ENCODE results near the gene HSPA1L.

Gene HSPA1L

GRCh38 chr6:31775633-31776484 lies 39.2 kb downstream of the HSPA1L start:
- Mint-ChIP-seq H3K4me3 (no peak overlapping the region), H3K36me3 (ENCODE audit: low read depth) (peaks cover 41% of the 10 kb centered on the region), H3K27ac (peak overlapping the region; percentile 71), H3K4me1 (ENCODE audit: low read depth) (peaks cover 53% of the 10 kb centered on the region), H3K9me3 (peaks cover 5% of the 10 kb centered on the region), H3K27me3 (no peaks in the 10 kb centered on the region)
- no peak for DNase-seq

- Mint-ChIP-seq H3K4me1 (ENCODE audit: low read depth) (peaks cover 53% of the 10 kb centered on the region), H3K9me3 (peaks cover 5% of the 10 kb centered on the region), H3K27ac (peak overlapping the region; percentile 26), H3K36me3 (ENCODE audit: low read depth) (peaks cover 34% of the 10 kb centered on the region), H3K27me3 (no peaks in the 10 kb centered on the region), H3K4me3 (no peak overlapping the region)
- no peak for DNase-seq
Observed at GRCh38 chr6:31775184-31775583, 39.9 kb downstream of the HSPA1L start.

GRCh38 chr6:31771992-31772358 lies 43.1 kb downstream of the HSPA1L start:
- peak; percentile 60 for DNase-seq
- Mint-ChIP-seq H3K36me3 (ENCODE audit: low read depth) (peaks cover 4% of the 10 kb centered on the region), H3K27ac (peak overlapping the region; percentile 76), H3K27me3 (no peaks in the 10 kb centered on the region), H3K9me3 (peaks cover 5% of the 10 kb centered on the region), H3K4me3 (no peak overlapping the region), H3K4me1 (ENCODE audit: low read depth) (peaks cover 44% of the 10 kb centered on the region)

GRCh38 chr6:31770860-31771259 lies 44.2 kb downstream of the HSPA1L start:
- DNase-seq = no peak
- H3K4me1 Mint-ChIP-seq (ENCODE audit: low read depth) = peaks cover 36% of the 10 kb centered on the region
- H3K4me3 Mint-ChIP-seq = no peak overlapping the region
- H3K27ac Mint-ChIP-seq = no peak overlapping the region
- H3K27me3 Mint-ChIP-seq = no peaks in the 10 kb centered on the region
- peaks cover 5% of the 10 kb centered on the region for H3K9me3 Mint-ChIP-seq
- peaks cover 4% of the 10 kb centered on the region for H3K36me3 Mint-ChIP-seq (ENCODE audit: low read depth)

GRCh38 chr6:31769684-31770371 lies 45.3 kb downstream of the HSPA1L start:
- H3K27ac Mint-ChIP-seq = no peak overlapping the region
- peaks cover 29% of the 10 kb centered on the region for H3K4me1 Mint-ChIP-seq (ENCODE audit: low read depth)
- no peaks in the 10 kb centered on the region for H3K27me3 Mint-ChIP-seq
- DNase-seq = peak; percentile 86
- no peak overlapping the region for H3K4me3 Mint-ChIP-seq
- peaks cover 5% of the 10 kb centered on the region for H3K9me3 Mint-ChIP-seq
- H3K36me3 Mint-ChIP-seq (ENCODE audit: low read depth) = peaks cover 5% of the 10 kb centered on the region

GRCh38 chr6:31768363-31769257 lies 46.5 kb downstream of the HSPA1L start:
- Mint-ChIP-seq H3K27ac (no peak overlapping the region), H3K27me3 (no peaks in the 10 kb centered on the region), H3K36me3 (ENCODE audit: low read depth) (peaks cover 16% of the 10 kb centered on the region), H3K9me3 (peaks cover 5% of the 10 kb centered on the region), H3K4me3 (no peak overlapping the region), H3K4me1 (ENCODE audit: low read depth) (peaks cover 26% of the 10 kb centered on the region)
- no peak for DNase-seq

GRCh38 chr6:31767096-31767645 lies 47.9 kb downstream of the HSPA1L start:
- peaks cover 15% of the 10 kb centered on the region for H3K4me1 Mint-ChIP-seq (ENCODE audit: low read depth)
- DNase-seq = no peak
- H3K9me3 Mint-ChIP-seq = peaks cover 5% of the 10 kb centered on the region
- no peak overlapping the region for H3K4me3 Mint-ChIP-seq
- no peak overlapping the region for H3K27ac Mint-ChIP-seq
- H3K27me3 Mint-ChIP-seq = no peaks in the 10 kb centered on the region
- peaks cover 27% of the 10 kb centered on the region for H3K36me3 Mint-ChIP-seq (ENCODE audit: low read depth)

GRCh38 chr6:31765910-31766794 lies 48.9 kb downstream of the HSPA1L start:
- peak overlapping the region; percentile 20 for H3K27ac Mint-ChIP-seq
- H3K4me1 Mint-ChIP-seq (ENCODE audit: low read depth) = peaks cover 7% of the 10 kb centered on the region
- no peak overlapping the region for H3K4me3 Mint-ChIP-seq
- DNase-seq = no peak
- H3K9me3 Mint-ChIP-seq = peaks cover under 1% of the 10 kb centered on the region
- no peaks in the 10 kb centered on the region for H3K27me3 Mint-ChIP-seq
- peaks cover 34% of the 10 kb centered on the region for H3K36me3 Mint-ChIP-seq (ENCODE audit: low read depth)

GRCh38 chr6:31765559-31765909 lies 49.5 kb downstream of the HSPA1L start:
- Mint-ChIP-seq H3K9me3 (no peaks in the 10 kb centered on the region), H3K27me3 (no peaks in the 10 kb centered on the region), H3K36me3 (ENCODE audit: low read depth) (peaks cover 40% of the 10 kb centered on the region), H3K27ac (no peak overlapping the region), H3K4me3 (no peak overlapping the region), H3K4me1 (ENCODE audit: low read depth) (peaks cover 5% of the 10 kb centered on the region)
- no peak for DNase-seq

- no peak overlapping the region for H3K4me3 Mint-ChIP-seq
- no peaks in the 10 kb centered on the region for H3K9me3 Mint-ChIP-seq
- H3K27me3 Mint-ChIP-seq = no peaks in the 10 kb centered on the region
- no peak for DNase-seq
- H3K36me3 Mint-ChIP-seq (ENCODE audit: low read depth) = peaks cover 53% of the 10 kb centered on the region
- no peak overlapping the region for H3K27ac Mint-ChIP-seq
- H3K4me1 Mint-ChIP-seq (ENCODE audit: low read depth) = no peaks in the 10 kb centered on the region
Observed at GRCh38 chr6:31764198-31764597, 50.9 kb downstream of the HSPA1L start.

- H3K27ac Mint-ChIP-seq = peak overlapping the region; percentile 7
- H3K4me3 Mint-ChIP-seq = no peak overlapping the region
- no peaks in the 10 kb centered on the region for H3K27me3 Mint-ChIP-seq
- DNase-seq = no peak
- H3K9me3 Mint-ChIP-seq = no peaks in the 10 kb centered on the region
- H3K36me3 Mint-ChIP-seq (ENCODE audit: low read depth) = peaks cover 59% of the 10 kb centered on the region
- H3K4me1 Mint-ChIP-seq (ENCODE audit: low read depth) = peaks cover 1% of the 10 kb centered on the region
Observed at GRCh38 chr6:31763619-31763940, 51.5 kb downstream of the HSPA1L start.

- no peak for DNase-seq
- peak overlapping the region; percentile 7 for H3K27ac Mint-ChIP-seq
- peaks cover 1% of the 10 kb centered on the region for H3K4me1 Mint-ChIP-seq (ENCODE audit: low read depth)
- no peaks in the 10 kb centered on the region for H3K27me3 Mint-ChIP-seq
- H3K4me3 Mint-ChIP-seq = no peak overlapping the region
- H3K9me3 Mint-ChIP-seq = no peaks in the 10 kb centered on the region
- H3K36me3 Mint-ChIP-seq (ENCODE audit: low read depth) = peaks cover 65% of the 10 kb centered on the region
Observed at GRCh38 chr6:31762878-31763618, 52.0 kb downstream of the HSPA1L start.

GRCh38 chr6:31762356-31762755 lies 52.7 kb downstream of the HSPA1L start, which contains the start of gene SAPCD1:
Gene SAPCD1, plus strand, starts transcription at chr6:31762656. Its CDS starts 399 bp downstream, at chr6:31763055.
- no peaks in the 10 kb centered on the region for H3K27me3 Mint-ChIP-seq
- H3K9me3 Mint-ChIP-seq = no peaks in the 10 kb centered on the region
- H3K4me3 Mint-ChIP-seq = no peak within 1 kb of the TSS
- H3K36me3 Mint-ChIP-seq (ENCODE audit: low read depth) = peaks cover 67% of the 10 kb centered on the region
- no peak for DNase-seq
- H3K27ac Mint-ChIP-seq = peak within 1 kb of the TSS; percentile 7
- peaks cover 1% of the 10 kb centered on the region for H3K4me1 Mint-ChIP-seq (ENCODE audit: low read depth)

All from activated T-cell treated with anti-CD3 and anti-CD28 coated beads, Interleukin-2, amount 50 U/mL, for 24 hours (primary cell).